ENCODE measurements around the gene VEGFA. TPM values are rescaled to one million over a fixed set of nuclear protein-coding genes. Genes with fewer than 3 reads are reported as not detected.

VEGFA gene
- total and polyA plus RNA-seq, 5 donors, result 163 to 296 (median 246) TPM

GRCh38 chr6:43766500-43766853 is 3.5 kb upstream of the VEGFA start:
- Histone ChIP-seq H3K4me1 (ENCODE audit: control insufficient read depth, insufficient read depth, low read length) (no peaks in the 10 kb centered on the region), H3K9me3 (ENCODE audit: control insufficient read depth, low read length) (no peaks in the 10 kb centered on the region), H3K4me3 (ENCODE audit: low read length) (no peak overlapping the region), H3K27ac (ENCODE audit: low read length) (no peak overlapping the region), H3K27me3 (ENCODE audit: control insufficient read depth, insufficient read depth) (no peaks in the 10 kb centered on the region)
- 75% methylated on average over 1 of the region's 1 CpG for WGBS
- DNase-seq (no peak), ATAC-seq (no peak)
- intact Hi-C loops (cut with DNase I), result loop anchor here in 2 of 4 donors (5.0 kb wide), 2 partner anchors 99 to 311 kb away; no protein-coding TSS in a partner anchor

GRCh38 chr6:43766964-43767461 is 3.0 kb upstream of the VEGFA start:
- ATAC-seq (no peak), DNase-seq (no peak)
- no peaks in the 10 kb centered on the region for H3K27me3 ChIP-seq (ENCODE audit: control insufficient read depth, insufficient read depth)
- 93% methylated on average over 10 of the region's 10 CpGs for WGBS
- no peaks in the 10 kb centered on the region for H3K4me1 ChIP-seq (ENCODE audit: control insufficient read depth, insufficient read depth, low read length)
- H3K27ac ChIP-seq (ENCODE audit: low read length), result no peak overlapping the region
- no peak overlapping the region for H3K4me3 ChIP-seq (ENCODE audit: low read length)
- intact Hi-C loops (cut with DNase I), result loop anchor here in 2 of 4 donors (5.0 kb wide), 2 partner anchors 100 to 310 kb away; no protein-coding TSS in a partner anchor
- no peaks in the 10 kb centered on the region for H3K9me3 ChIP-seq (ENCODE audit: control insufficient read depth, low read length)

DNA sequence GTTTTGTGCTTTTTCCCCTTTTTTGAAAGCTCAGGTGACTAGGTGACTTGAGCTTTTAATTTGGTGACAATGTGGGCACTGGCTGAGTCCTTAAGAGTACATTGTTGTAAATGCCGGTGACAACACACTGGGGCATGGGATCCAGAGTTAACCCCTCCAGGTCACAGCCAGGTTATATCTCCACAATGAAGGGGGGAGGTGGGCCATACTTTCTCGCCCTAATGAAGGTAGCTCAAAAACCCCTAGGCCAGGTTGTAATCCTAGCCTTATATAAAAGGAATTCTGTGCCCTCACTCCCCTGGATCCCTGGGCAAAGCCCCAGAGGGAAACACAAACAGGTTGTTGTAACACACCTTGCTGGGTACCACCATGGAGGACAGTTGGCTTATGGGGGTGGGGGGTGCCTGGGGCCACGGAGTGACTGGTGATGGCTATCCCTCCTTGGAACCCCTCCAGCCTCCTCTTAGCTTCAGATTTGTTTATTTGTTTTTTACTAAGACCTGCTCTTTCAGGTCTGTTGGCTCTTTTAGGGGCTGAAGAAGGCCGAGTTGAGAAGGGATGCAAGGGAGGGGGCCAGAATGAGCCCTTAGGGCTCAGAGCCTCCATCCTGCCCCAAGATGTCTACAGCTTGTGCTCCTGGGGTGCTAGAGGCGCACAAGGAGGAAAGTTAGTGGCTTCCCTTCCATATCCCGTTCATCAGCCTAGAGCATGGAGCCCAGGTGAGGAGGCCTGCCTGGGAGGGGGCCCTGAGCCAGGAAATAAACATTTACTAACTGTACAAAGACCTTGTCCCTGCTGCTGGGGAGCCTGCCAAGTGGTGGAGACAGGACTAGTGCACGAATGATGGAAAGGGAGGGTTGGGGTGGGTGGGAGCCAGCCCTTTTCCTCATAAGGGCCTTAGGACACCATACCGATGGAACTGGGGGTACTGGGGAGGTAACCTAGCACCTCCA is 2.2 kb upstream of the VEGFA start:
- H3K9me3 ChIP-seq (ENCODE audit: control insufficient read depth, low read length), result no peaks in the 10 kb centered on the region
- ATAC-seq (no peak), DNase-seq (peak in 1 of 3 donors; percentile 64)
- H3K27me3 ChIP-seq (ENCODE audit: control insufficient read depth, insufficient read depth), result no peaks in the 10 kb centered on the region
- no peak overlapping the region for H3K4me3 ChIP-seq (ENCODE audit: low read length)
- 73% methylated on average over 8 of the region's 8 CpGs for WGBS
- peak overlapping the region; percentile 34 for H3K27ac ChIP-seq (ENCODE audit: low read length)
- H3K4me1 ChIP-seq (ENCODE audit: control insufficient read depth, insufficient read depth, low read length), result no peaks in the 10 kb centered on the region
- intact Hi-C loops (cut with DNase I), result loop anchor here in 2 of 4 donors (2.0 to 5.0 kb wide), 3 partner anchors 101 to 311 kb away; no protein-coding TSS in a partner anchor

DNA sequence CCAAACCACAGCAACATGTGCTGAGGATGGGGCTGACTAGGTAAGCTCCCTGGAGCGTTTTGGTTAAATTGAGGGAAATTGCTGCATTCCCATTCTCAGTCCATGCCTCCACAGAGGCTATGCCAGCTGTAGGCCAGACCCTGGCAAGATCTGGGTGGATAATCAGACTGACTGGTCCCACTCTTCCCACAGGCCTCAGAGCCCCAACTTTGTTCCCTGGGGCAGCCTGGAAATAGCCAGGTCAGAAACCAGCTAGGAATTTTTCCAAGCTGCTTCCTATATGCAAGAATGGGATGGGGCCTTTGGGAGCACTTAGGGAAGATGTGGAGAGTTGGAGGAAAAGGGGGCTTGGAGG is 1.5 kb upstream of the VEGFA start:
- Histone ChIP-seq H3K27me3 (ENCODE audit: control insufficient read depth, insufficient read depth) (no peaks in the 10 kb centered on the region), H3K9me3 (ENCODE audit: control insufficient read depth, low read length) (no peaks in the 10 kb centered on the region), H3K4me3 (ENCODE audit: low read length) (no peak overlapping the region), H3K27ac (ENCODE audit: low read length) (peak overlapping the region; percentile 34), H3K4me1 (ENCODE audit: control insufficient read depth, insufficient read depth, low read length) (no peaks in the 10 kb centered on the region)
- no peak for ATAC-seq
- DNase-seq, result no peak
- intact Hi-C loops (cut with DNase I), result loop anchor here in 2 of 4 donors (2.0 to 5.0 kb wide), 3 partner anchors 101 to 310 kb away; no protein-coding TSS in a partner anchor
- 55% methylated on average over 1 of the region's 1 CpG for WGBS

GRCh38 chr6:43768983-43769525 is 957 bp upstream of the VEGFA start:
- no peak overlapping the region for H3K4me3 ChIP-seq (ENCODE audit: low read length)
- H3K9me3 ChIP-seq (ENCODE audit: control insufficient read depth, low read length), result no peaks in the 10 kb centered on the region
- ATAC-seq (peak; percentile 33 to 38), DNase-seq (peak; percentile 87 to 93 (median 93))
- WGBS, result 27% methylated on average over 8 of the region's 8 CpGs
- H3K4me1 ChIP-seq (ENCODE audit: control insufficient read depth, insufficient read depth, low read length), result peaks cover under 1% of the 10 kb centered on the region
- intact Hi-C loops (cut with DNase I), result loop anchor here in 2 of 4 donors (2.0 to 5.0 kb wide), 3 partner anchors 102 to 310 kb away; no protein-coding TSS in a partner anchor
- no peaks in the 10 kb centered on the region for H3K27me3 ChIP-seq (ENCODE audit: control insufficient read depth, insufficient read depth)
- peak overlapping the region; percentile 95 for H3K27ac ChIP-seq (ENCODE audit: low read length)

DNA sequence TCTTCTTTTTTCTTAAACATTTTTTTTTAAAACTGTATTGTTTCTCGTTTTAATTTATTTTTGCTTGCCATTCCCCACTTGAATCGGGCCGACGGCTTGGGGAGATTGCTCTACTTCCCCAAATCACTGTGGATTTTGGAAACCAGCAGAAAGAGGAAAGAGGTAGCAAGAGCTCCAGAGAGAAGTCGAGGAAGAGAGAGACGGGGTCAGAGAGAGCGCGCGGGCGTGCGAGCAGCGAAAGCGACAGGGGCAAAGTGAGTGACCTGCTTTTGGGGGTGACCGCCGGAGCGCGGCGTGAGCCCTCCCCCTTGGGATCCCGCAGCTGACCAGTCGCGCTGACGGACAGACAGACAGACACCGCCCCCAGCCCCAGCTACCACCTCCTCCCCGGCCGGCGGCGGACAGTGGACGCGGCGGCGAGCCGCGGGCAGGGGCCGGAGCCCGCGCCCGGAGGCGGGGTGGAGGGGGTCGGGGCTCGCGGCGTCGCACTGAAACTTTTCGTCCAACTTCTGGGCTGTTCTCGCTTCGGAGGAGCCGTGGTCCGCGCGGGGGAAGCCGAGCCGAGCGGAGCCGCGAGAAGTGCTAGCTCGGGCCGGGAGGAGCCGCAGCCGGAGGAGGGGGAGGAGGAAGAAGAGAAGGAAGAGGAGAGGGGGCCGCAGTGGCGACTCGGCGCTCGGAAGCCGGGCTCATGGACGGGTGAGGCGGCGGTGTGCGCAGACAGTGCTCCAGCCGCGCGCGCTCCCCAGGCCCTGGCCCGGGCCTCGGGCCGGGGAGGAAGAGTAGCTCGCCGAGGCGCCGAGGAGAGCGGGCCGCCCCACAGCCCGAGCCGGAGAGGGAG is 580 bp downstream of the VEGFA start:
- H3K27me3 ChIP-seq (ENCODE audit: control insufficient read depth, insufficient read depth), result no peaks in the 10 kb centered on the region
- ATAC-seq, result peak; percentile 27 to 46
- WGBS, result under 1% methylated on average over 84 of the region's 84 CpGs
- no peaks in the 10 kb centered on the region for H3K9me3 ChIP-seq (ENCODE audit: control insufficient read depth, low read length)
- peak overlapping the region; percentile 64 for H3K4me3 ChIP-seq (ENCODE audit: low read length)
- peak overlapping the region; percentile 95 for H3K27ac ChIP-seq (ENCODE audit: low read length)
- peak; percentile 85 to 92 (median 90) for DNase-seq
- H3K4me1 ChIP-seq (ENCODE audit: control insufficient read depth, insufficient read depth, low read length), result peaks cover 10% of the 10 kb centered on the region
- intact Hi-C loops (cut with DNase I), result loop anchor here (2.0 to 5.0 kb wide), 5 partner anchors 67 to 304 kb away; no protein-coding TSS in a partner anchor

DNA sequence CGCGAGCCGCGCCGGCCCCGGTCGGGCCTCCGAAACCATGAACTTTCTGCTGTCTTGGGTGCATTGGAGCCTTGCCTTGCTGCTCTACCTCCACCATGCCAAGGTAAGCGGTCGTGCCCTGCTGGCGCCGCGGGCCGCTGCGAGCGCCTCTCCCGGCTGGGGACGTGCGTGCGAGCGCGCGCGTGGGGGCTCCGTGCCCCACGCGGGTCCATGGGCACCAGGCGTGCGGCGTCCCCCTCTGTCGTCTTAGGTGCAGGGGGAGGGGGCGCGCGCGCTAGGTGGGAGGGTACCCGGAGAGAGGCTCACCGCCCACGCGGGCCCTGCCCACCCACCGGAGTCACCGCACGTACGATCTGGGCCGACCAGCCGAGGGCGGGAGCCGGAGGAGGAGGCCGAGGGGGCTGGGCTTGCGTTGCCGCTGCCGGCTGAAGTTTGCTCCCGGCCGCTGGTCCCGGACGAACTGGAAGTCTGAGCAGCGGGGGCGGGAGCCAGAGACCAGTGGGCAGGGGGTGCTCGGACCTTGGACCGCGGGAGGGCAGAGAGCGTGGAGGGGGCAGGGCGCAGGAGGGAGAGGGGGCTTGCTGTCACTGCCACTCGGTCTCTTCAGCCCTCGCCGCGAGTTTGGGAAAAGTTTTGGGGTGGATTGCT is 1.3 kb downstream of the VEGFA start:
- ATAC-seq, result peak; percentile 2 to 7
- WGBS, result under 1% methylated on average over 66 of the region's 66 CpGs
- H3K4me1 ChIP-seq (ENCODE audit: control insufficient read depth, insufficient read depth, low read length), result peaks cover 13% of the 10 kb centered on the region

GRCh38 chr6:43771858-43772680 is 2.1 kb downstream of the VEGFA start:
- H3K27me3 ChIP-seq (ENCODE audit: control insufficient read depth, insufficient read depth), result no peaks in the 10 kb centered on the region
- H3K4me1 ChIP-seq (ENCODE audit: control insufficient read depth, insufficient read depth, low read length), result peaks cover 13% of the 10 kb centered on the region
- ATAC-seq (peak; percentile 20 to 24), DNase-seq (peak; percentile 74 to 89 (median 89))
- 4% methylated on average over 48 of the region's 48 CpGs for WGBS
- peak overlapping the region; percentile 95 for H3K27ac ChIP-seq (ENCODE audit: low read length)
- peak overlapping the region; percentile 64 for H3K4me3 ChIP-seq (ENCODE audit: low read length)
- H3K9me3 ChIP-seq (ENCODE audit: control insufficient read depth, low read length), result no peaks in the 10 kb centered on the region
- intact Hi-C loops (cut with DNase I), result loop anchor here (2.0 to 5.0 kb wide), 5 partner anchors 65 to 303 kb away; no protein-coding TSS in a partner anchor

More for the DNA sequence above, 1.3 kb downstream of the VEGFA start:
- Histone ChIP-seq H3K4me3 (ENCODE audit: low read length) (peak overlapping the region; percentile 64), H3K27me3 (ENCODE audit: control insufficient read depth, insufficient read depth) (no peaks in the 10 kb centered on the region), H3K27ac (ENCODE audit: low read length) (peak overlapping the region; percentile 95), H3K9me3 (ENCODE audit: control insufficient read depth, low read length) (no peaks in the 10 kb centered on the region)
- intact Hi-C loops (cut with DNase I), result loop anchor here (2.0 to 5.0 kb wide), 5 partner anchors 66 to 303 kb away; no protein-coding TSS in a partner anchor
- DNase-seq, result peak; percentile 75 to 89 (median 87)

DNA sequence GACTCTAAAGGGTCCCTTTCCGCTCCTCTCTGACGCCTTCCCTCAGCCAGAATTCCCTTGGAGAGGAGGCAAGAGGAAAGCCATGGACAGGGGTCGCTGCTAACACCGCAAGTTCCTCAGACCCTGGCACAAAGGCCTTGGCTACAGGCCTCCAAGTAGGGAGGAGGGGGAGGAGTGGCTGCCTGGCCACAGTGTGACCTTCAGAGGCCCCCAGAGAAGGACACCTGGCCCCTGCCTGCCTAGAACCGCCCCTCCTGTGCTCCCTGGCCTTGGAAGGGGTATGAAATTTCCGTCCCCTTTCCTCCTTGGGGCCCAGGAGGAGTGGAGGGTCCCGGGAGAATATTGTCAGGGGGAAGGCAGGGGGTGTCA is 2.7 kb downstream of the VEGFA start:
- intact Hi-C loops (cut with DNase I), result loop anchor here (5.0 kb wide), 4 partner anchors 65 to 235 kb away; no protein-coding TSS in a partner anchor
- no peaks in the 10 kb centered on the region for H3K9me3 ChIP-seq (ENCODE audit: control insufficient read depth, low read length)
- H3K4me3 ChIP-seq (ENCODE audit: low read length), result peak overlapping the region; percentile 64
- ATAC-seq (no peak), DNase-seq (peak in 1 of 3 donors; percentile 77)
- peak overlapping the region; percentile 95 for H3K27ac ChIP-seq (ENCODE audit: low read length)
- 24% methylated on average over 7 of the region's 7 CpGs for WGBS
- no peaks in the 10 kb centered on the region for H3K27me3 ChIP-seq (ENCODE audit: control insufficient read depth, insufficient read depth)
- peaks cover 13% of the 10 kb centered on the region for H3K4me1 ChIP-seq (ENCODE audit: control insufficient read depth, insufficient read depth, low read length)

Data from right cardiac atrium (tissue), 5 donors.